Measurements from ENCODE around the gene SLC35F3. TPM values are rescaled to one million over a fixed set of nuclear protein-coding genes. Genes with fewer than 3 reads are reported as not detected.

The SLC35F3 gene
- total and polyA plus RNA-seq, 9 of the 15 experiments (the other 6 are each of a cell fraction or from before 2014, with no cell fraction given), result 0.04 to 0.07 (median 0.04) TPM; not detected in 6

DNA sequence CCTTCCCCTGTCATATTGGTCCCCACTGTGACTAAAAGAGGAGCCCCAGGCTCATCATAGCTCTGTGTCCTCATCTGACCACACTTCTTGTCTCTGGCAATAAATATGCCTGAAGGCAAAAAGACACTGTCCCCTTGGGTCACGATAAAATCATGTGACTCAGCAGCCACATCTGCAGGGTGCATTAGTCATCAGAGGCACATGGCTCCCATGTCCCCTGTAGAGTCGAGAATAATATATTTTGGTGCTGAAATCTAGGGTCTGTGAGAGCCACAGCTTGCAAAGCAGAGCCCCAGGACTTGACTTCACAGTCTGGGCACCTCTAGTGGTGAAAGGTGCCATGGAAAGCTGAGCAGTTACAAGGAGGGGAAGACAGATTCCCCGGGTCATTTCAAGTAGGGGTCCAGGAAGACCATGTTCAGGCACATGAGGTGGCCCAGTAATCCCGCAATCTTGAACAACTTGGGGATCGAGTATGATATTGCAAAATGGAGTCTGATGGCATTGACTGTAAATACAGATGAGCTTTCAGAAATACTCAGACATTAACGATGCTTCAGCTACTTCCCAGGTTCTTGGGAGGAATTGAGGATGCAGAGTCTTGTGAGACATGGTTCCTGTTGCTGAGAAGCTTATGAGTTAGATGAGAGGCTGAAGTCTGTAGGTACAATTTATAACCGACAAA lies 68.6 kb downstream of the SLC35F3 start (continued):
- TF ChIP-seq SFPQ (IDR thresholded peaks at IDR 0.05; ENCODE audit: low read depth, low read length), result no peak
- TF ChIP-seq NR2C2 (CRISPR knock-in tag; IDR thresholded peaks at IDR 0.05), result no peak
- TF ChIP-seq NR2C2 (tag; IDR thresholded peaks at IDR 0.05), result peak; percentile 89
- no peak for TF ChIP-seq ZNF76 (CRISPR knock-in tag; IDR thresholded peaks at IDR 0.05; ENCODE audit: borderline replicate concordance)
- peak; percentile 84; the same call in 1 of the 2 replicates for TF ChIP-seq ZNF197 (CRISPR knock-in tag; IDR thresholded peaks at IDR 0.05; ENCODE audit: low read depth)
- TF ChIP-seq ZBTB17 (CRISPR knock-in tag; IDR thresholded peaks at IDR 0.05), result no peak
- TF ChIP-seq ZNF395 (CRISPR knock-in tag; IDR thresholded peaks at IDR 0.05), result peak; percentile 86; the same call in 1 of the 2 replicates
- TF ChIP-seq IRF2 (CRISPR knock-in tag; IDR thresholded peaks at IDR 0.05), result no peak
- no peak for TF ChIP-seq NRF1 (conservative IDR thresholded peaks at IDR 0.05 in 1 of 2, IDR thresholded peaks at IDR 0.05 in 1 of 2)
- no peak for TF ChIP-seq NCOA4 (IDR thresholded peaks at IDR 0.05; ENCODE audit: partially characterized antibody)
- 0 out of 2 replicates have a peak, but pooled peaks have one; percentile 67 for TF ChIP-seq ZFPM2 (CRISPR knock-in tag; IDR thresholded peaks at IDR 0.05)
- TF ChIP-seq, protein P1, sequence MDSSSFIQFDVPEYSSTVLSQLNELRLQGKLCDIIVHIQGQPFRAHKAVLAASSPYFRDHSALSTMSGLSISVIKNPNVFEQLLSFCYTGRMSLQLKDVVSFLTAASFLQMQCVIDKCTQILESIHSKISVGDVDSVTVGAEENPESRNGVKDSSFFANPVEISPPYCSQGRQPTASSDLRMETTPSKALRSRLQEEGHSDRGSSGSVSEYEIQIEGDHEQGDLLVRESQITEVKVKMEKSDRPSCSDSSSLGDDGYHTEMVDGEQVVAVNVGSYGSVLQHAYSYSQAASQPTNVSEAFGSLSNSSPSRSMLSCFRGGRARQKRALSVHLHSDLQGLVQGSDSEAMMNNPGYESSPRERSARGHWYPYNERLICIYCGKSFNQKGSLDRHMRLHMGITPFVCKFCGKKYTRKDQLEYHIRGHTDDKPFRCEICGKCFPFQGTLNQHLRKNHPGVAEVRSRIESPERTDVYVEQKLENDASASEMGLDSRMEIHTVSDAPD (CRISPR knock-in tag; IDR thresholded peaks at IDR 0.05), result no peak
- TF ChIP-seq, protein P2, sequence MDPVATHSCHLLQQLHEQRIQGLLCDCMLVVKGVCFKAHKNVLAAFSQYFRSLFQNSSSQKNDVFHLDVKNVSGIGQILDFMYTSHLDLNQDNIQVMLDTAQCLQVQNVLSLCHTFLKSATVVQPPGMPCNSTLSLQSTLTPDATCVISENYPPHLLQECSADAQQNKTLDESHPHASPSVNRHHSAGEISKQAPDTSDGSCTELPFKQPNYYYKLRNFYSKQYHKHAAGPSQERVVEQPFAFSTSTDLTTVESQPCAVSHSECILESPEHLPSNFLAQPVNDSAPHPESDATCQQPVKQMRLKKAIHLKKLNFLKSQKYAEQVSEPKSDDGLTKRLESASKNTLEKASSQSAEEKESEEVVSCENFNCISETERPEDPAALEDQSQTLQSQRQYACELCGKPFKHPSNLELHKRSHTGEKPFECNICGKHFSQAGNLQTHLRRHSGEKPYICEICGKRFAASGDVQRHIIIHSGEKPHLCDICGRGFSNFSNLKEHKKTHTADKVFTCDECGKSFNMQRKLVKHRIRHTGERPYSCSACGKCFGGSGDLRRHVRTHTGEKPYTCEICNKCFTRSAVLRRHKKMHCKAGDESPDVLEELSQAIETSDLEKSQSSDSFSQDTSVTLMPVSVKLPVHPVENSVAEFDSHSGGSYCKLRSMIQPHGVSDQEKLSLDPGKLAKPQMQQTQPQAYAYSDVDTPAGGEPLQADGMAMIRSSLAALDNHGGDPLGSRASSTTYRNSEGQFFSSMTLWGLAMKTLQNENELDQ (CRISPR knock-in tag; IDR thresholded peaks at IDR 0.05; ENCODE audit: borderline replicate concordance), result no peak
- no peak for TF ChIP-seq CEBPZ (IDR thresholded peaks at IDR 0.05; ENCODE audit: borderline replicate concordance, low read depth, low read length)
- no peak for TF ChIP-seq STAG1 (CRISPR knock-in tag; IDR thresholded peaks at IDR 0.05; ENCODE audit: borderline replicate concordance)
- TF ChIP-seq SUPT5H (IDR thresholded peaks at IDR 0.05), result no peak

All from K562 (cell line).